GM21367 (cell line): ENCODE results near the gene SMAD3.
A peak's percentile ranks its signal among the peaks of the same experiment; 100 is the strongest.
"Not testable (repeated sequence)": the region's sequence is repeated elsewhere in the genome, so short reads cannot be mapped to it uniquely, and the experiment has no call there.

ENCODE experiments used
- ATAC-seq: cut with Tn5 transposase; IDR thresholded peaks from one replicate; pipeline ENCODE4 v1.9.1; 2021; ENCODE audit not compliant: unreplicated experiment

SMAD3 gene

GRCh38 chr15:67108122-67108961, 42.9 kb downstream of the SMAD3 start:
- no peak for ATAC-seq

- peak; percentile 62 for ATAC-seq
Measured at GRCh38 chr15:67109141-67110034, 44.0 kb downstream of the SMAD3 start.

- no peak for ATAC-seq
Measured at GRCh38 chr15:67110361-67110781, 45.0 kb downstream of the SMAD3 start.

GRCh38 chr15:67110958-67111864, 45.8 kb downstream of the SMAD3 start:
- no peak for ATAC-seq

GRCh38 chr15:67114046-67114445, 48.6 kb downstream of the SMAD3 start:
- ATAC-seq = no peak

GRCh38 chr15:67114846-67115585, 49.6 kb downstream of the SMAD3 start:
- no peak for ATAC-seq

- ATAC-seq = no peak
Measured at GRCh38 chr15:67115586-67115969, 50.2 kb downstream of the SMAD3 start.

GRCh38 chr15:67116742-67117141, 51.3 kb downstream of the SMAD3 start:
- no peak for ATAC-seq

GRCh38 chr15:67117370-67117769, 52.0 kb downstream of the SMAD3 start:
- no peak for ATAC-seq

GRCh38 chr15:67118808-67119207, 53.4 kb downstream of the SMAD3 start:
- no peak for ATAC-seq

GRCh38 chr15:67119238-67119846, 53.9 kb downstream of the SMAD3 start:
- ATAC-seq = no peak

GRCh38 chr15:67120009-67120838, 54.8 kb downstream of the SMAD3 start:
- ATAC-seq = no peak

- no peak for ATAC-seq
Measured at GRCh38 chr15:67120839-67121643, 55.6 kb downstream of the SMAD3 start.

- no peak for ATAC-seq
Measured at GRCh38 chr15:67121644-67122605, 56.5 kb downstream of the SMAD3 start.

- ATAC-seq = not testable (repeated sequence)
Measured at GRCh38 chr15:67122816-67123215, 57.4 kb downstream of the SMAD3 start.

GRCh38 chr15:67123291-67123690, 57.9 kb downstream of the SMAD3 start:
- ATAC-seq = not testable (repeated sequence)

GRCh38 chr15:67124111-67124510, 58.7 kb downstream of the SMAD3 start:
- ATAC-seq = no peak
